Testis (tissue), 2 donors: ENCODE results near the gene SLC16A12.

Experiments
- POLR2A ChIP-seq: fragments of 450-650 bp; IDR thresholded peaks from one replicate; pipeline ENCODE4 v1.6.1; 2017; ENCODE audit warnings: antibody characterized with exemption, mild to moderate bottlenecking, moderate library complexity
- TF ChIP-seq, protein P1 (sequence below), 3 experiments: fragments of 450-650 bp in 2 of 3; fragments of 200-600 bp in 1 of 3; sonication (generic) in 1 of 3; IDR thresholded peaks; one replicate each; pipeline ENCODE4 v1.5.1; 2016 to 2019; ENCODE audit warnings: antibody characterized with exemption in 3 of 3, mild to moderate bottlenecking in 2 of 3, moderate library complexity in 1 of 3

DNA sequence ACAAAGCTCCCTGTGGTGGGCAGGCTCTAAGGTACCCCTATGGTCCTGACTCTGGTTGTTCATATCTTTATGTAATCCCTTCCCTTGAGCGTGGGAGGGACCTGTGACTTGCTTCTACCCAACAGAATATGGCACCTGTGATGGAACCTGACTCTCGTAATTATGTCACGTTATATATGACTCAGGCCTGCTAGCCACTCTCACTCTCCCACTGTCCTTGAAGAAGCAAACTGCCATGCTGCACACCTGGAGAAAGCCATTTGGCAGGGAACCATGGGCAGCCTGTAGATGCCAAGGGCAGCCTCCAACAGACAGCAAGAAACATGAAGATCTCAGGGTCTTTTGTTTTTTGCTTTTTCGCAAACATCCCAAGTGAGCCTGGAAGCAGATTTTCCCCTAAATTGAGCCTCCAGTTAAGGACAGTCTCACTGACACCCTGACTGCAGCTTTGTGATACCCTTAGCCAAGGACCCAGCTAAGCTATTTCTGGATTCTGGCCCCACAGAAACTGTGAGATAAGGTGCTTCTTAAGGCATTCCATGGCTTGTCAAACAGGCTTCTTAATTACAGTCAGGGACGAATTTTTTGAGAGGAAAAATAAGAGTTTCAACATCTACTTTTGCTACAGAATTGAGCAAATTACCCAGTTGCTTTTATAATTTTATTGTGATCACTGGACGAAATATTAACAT lies 71.4 kb downstream of the SLC16A12 start:
- TF ChIP-seq, protein P1, sequence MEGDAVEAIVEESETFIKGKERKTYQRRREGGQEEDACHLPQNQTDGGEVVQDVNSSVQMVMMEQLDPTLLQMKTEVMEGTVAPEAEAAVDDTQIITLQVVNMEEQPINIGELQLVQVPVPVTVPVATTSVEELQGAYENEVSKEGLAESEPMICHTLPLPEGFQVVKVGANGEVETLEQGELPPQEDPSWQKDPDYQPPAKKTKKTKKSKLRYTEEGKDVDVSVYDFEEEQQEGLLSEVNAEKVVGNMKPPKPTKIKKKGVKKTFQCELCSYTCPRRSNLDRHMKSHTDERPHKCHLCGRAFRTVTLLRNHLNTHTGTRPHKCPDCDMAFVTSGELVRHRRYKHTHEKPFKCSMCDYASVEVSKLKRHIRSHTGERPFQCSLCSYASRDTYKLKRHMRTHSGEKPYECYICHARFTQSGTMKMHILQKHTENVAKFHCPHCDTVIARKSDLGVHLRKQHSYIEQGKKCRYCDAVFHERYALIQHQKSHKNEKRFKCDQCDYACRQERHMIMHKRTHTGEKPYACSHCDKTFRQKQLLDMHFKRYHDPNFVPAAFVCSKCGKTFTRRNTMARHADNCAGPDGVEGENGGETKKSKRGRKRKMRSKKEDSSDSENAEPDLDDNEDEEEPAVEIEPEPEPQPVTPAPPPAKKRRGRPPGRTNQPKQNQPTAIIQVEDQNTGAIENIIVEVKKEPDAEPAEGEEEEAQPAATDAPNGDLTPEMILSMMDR (IDR thresholded peaks at IDR 0.05) = no peak
- TF ChIP-seq POLR2A = no peak
